HL-60 (cell line): ENCODE data around the gene KBTBD13.

ENCODE experiments used
- CTCF ChIP-seq: IDR thresholded peaks from one replicate; pipeline ENCODE4 v1.5.1; 2011; ENCODE audit warnings: low read length, control low read depth, inconsistent platforms; ENCODE audit not compliant: insufficient read depth
- GABPA ChIP-seq: IDR thresholded peaks from 2 replicates; pipeline ENCODE4 v1.6.1; 2012; ENCODE audit warnings: low read depth
- POLR2AphosphoS5 ChIP-seq: IDR thresholded peaks from 2 replicates; pipeline ENCODE4 v1.6.1; 2012; ENCODE audit warnings: low read depth
- REST ChIP-seq: IDR thresholded peaks from 2 replicates; pipeline ENCODE4 v1.6.1; 2012; ENCODE audit warnings: low read depth; ENCODE audit not compliant: insufficient replicate concordance
- SPI1 ChIP-seq: IDR thresholded peaks from 2 replicates; pipeline ENCODE4 v1.6.1; 2012; ENCODE audit warnings: low read depth, mild to moderate bottlenecking, borderline replicate concordance

- TF ChIP-seq CTCF, result no peak
- TF ChIP-seq POLR2AphosphoS5, result no peak
- no peak for TF ChIP-seq GABPA
- no peak for TF ChIP-seq REST
- TF ChIP-seq SPI1, result no peak
Observed at GRCh38 chr15:65092911-65093792, 16.6 kb downstream of the KBTBD13 start.
